GM12892 (cell line): ENCODE data around the gene CEMIP.

Source experiments
- POLR2A ChIP-seq: IDR thresholded peaks from 2 replicates; pipeline ENCODE4 v1.6.1; 2011; ENCODE audit warnings: low read depth, low read length, control low read depth
- POLR2AphosphoS5 ChIP-seq: IDR thresholded peaks from 2 replicates; pipeline ENCODE4 v1.6.1; 2011; ENCODE audit warnings: low read depth, low read length, control low read depth
- TAF1 ChIP-seq: IDR thresholded peaks from 2 replicates; pipeline ENCODE4 v1.6.1; 2011; ENCODE audit warnings: low read depth, mild to moderate bottlenecking, control low read depth, low read length, borderline replicate concordance

DNA sequence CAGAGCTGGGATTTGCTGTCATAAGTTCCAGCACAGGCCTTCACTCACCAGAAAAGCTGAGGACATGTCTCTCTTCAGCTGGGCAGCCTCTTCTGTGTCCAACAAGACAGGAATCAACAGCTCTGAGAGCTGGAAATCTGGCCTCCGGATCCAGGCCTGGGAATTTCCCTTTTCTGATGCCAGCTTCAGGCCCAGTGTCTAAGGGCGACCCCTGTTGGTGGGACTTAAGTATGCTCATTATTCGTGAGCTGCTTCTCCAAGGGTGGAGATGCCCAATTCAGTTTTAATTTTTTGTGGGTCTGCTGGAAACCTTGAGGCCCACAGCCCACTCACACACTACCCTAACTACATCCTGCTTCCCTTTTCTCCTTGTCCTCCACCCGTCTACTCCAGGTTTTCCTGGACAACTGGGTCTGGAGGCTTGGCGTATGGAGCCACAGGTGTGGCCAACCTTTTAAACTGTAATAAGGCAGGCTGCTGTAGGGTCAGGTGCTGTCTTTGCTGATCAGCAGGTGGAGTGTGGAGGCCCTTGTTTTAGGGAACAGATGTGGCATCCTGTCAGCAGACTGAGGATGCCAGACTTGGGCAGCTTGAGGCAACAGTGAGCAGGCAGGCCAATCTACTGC is 2.6 kb upstream of the CEMIP start:
- TF ChIP-seq POLR2AphosphoS5 = no peak
- no peak for TF ChIP-seq POLR2A
- no peak for TF ChIP-seq TAF1
